Osteocyte (in vitro differentiated cells): ENCODE measurements around the gene CUTC. TPM values are rescaled to one million over a fixed set of nuclear protein-coding genes. Genes with fewer than 3 reads are reported as not detected.

ENCODE experiments used
- DNase-seq: peaks from one replicate; pipeline ENCODE4 v3.0.0; 2021; ENCODE audit warnings: mixed read lengths; ENCODE audit not compliant: unreplicated experiment; ENCODE audit errors: extremely low spot score
- H3K27ac Mint-ChIP-seq: one replicate; pipeline ENCODE4 v1.8.0; 2021; ENCODE audit warnings: mild to moderate bottlenecking, mixed read lengths; ENCODE audit not compliant: unreplicated experiment
- H3K27me3 Mint-ChIP-seq: one replicate; pipeline ENCODE4 v1.8.0; 2021; ENCODE audit warnings: mixed read lengths; ENCODE audit not compliant: unreplicated experiment
- H3K36me3 Mint-ChIP-seq: one replicate; pipeline ENCODE4 v1.8.0; 2021; ENCODE audit warnings: mixed read lengths; ENCODE audit not compliant: unreplicated experiment
- H3K4me1 Mint-ChIP-seq: one replicate; pipeline ENCODE4 v1.8.0; 2021; ENCODE audit warnings: mixed read lengths; ENCODE audit not compliant: unreplicated experiment
- H3K4me3 Mint-ChIP-seq: one replicate; pipeline ENCODE4 v1.8.0; 2021; ENCODE audit warnings: mild to moderate bottlenecking, moderate library complexity, mixed read lengths; ENCODE audit not compliant: unreplicated experiment
- H3K9me3 Mint-ChIP-seq: one replicate; pipeline ENCODE4 v1.8.0; 2021; ENCODE audit warnings: mixed read lengths; ENCODE audit not compliant: unreplicated experiment
- CTCF ChIP-seq: fragments of 200-600 bp; sonication (generic); IDR thresholded peaks from 2 replicates; pipeline ENCODE4 v1.5.0; 2021; ENCODE audit warnings: antibody characterized with exemption, mild to moderate bottlenecking, moderate library complexity
- total RNA-seq: library from RNA; stranded (reverse); gene quantifications from 2 replicates; pipeline ENCODE4 v1.2.1, GENCODE V29; 2021

CUTC gene
- total RNA-seq, 1 donor from 2014 or later, result 16.6 TPM

GRCh38 chr10:99805190-99805589 is 73.2 kb downstream of the CUTC start:
- H3K36me3 Mint-ChIP-seq, result peaks cover 8% of the 10 kb centered on the region
- no peaks in the 10 kb centered on the region for H3K27me3 Mint-ChIP-seq
- H3K4me1 Mint-ChIP-seq, result no peaks in the 10 kb centered on the region
- H3K9me3 Mint-ChIP-seq, result no peaks in the 10 kb centered on the region
- H3K27ac Mint-ChIP-seq, result no peak overlapping the region
- no peak for DNase-seq
- no peak for TF ChIP-seq CTCF
- H3K4me3 Mint-ChIP-seq, result no peak overlapping the region

Other genes starting within 250 kb of the CUTC start
- gene NKX2-3, start 199.3 kb upstream of the CUTC start, total RNA-seq, result not detected in 2 replicates
- gene SLC25A28, start 111.8 kb upstream of the CUTC start, total RNA-seq, result 27.5 and 32.9 TPM in 2 replicates
- 21.7 and 22.8 TPM in 2 replicates for gene ENTPD7, start 72.7 kb upstream of the CUTC start, total RNA-seq
- gene COX15, start 107 bp upstream of the CUTC start, total RNA-seq, result 29.4 and 35.8 TPM in 2 replicates
- 0.24 and 0.39 TPM in 2 replicates for gene ABCC2, start 50.4 kb downstream of the CUTC start, total RNA-seq